B cell (primary cell): ENCODE data around the gene TAF1A. TPM values are rescaled to one million over a fixed set of nuclear protein-coding genes. Genes with fewer than 3 reads are reported as not detected.

ENCODE experiments used
- ATAC-seq: fragments of 200-7000 bp; cut with Tn5 transposase; one replicate; pipeline ENCODE4 v1.10.0; 2021; ENCODE audit warnings: low read depth, mild to moderate bottlenecking, moderate number of reproducible peaks, moderate library complexity
- CTCF ChIA-PET: fragments of 350-600 bp; sonication (Branson Sonifier 250); formaldehyde crosslinking; loops from one replicate; lab custom pipeline; 2021; ENCODE audit warnings: antibody characterized with exemption, inconsistent platforms; lab: Charles Lee
- POLR2A ChIA-PET: fragments of 350-600 bp; sonication (Branson Sonifier 250); formaldehyde crosslinking; loops from one replicate; lab custom pipeline; 2021; ENCODE audit warnings: antibody characterized with exemption; lab: Charles Lee
- DNase-seq: peaks from one replicate; pipeline ENCODE4 v3.0.0; 2013
- H2AFZ ChIP-seq: 2 replicates; pipeline ENCODE4 v1.6.1; 2012; ENCODE audit warnings: mild to moderate bottlenecking, low read depth, low read length; ENCODE audit not compliant: insufficient read depth, poor library complexity, severe bottlenecking
- H3K27ac ChIP-seq, 2 donors: 1 replicate in 1 of 2; 2 replicates in 1 of 2; pipeline ENCODE4 v1.5.1; 2012 to 2013; ENCODE audit warnings: low read length in 2 of 2, mild to moderate bottlenecking in 2 of 2, moderate library complexity in 1 of 2
- H3K27me3 ChIP-seq, 4 experiments: fragments of 200-600 bp in 1 of 4; sonication (generic) in 1 of 4; replicated peaks in 1 of 4; 1 replicate in 2 of 4; 2 replicates in 2 of 4; pipeline versions ENCODE4 v1.6.1 to v1.7.0; 2013 to 2016; ENCODE audit warnings: low read length in 3 of 4, mild to moderate bottlenecking in 2 of 4, mixed read lengths in 1 of 4, moderate library complexity in 1 of 4; ENCODE audit not compliant: insufficient read depth in 4 of 4, control insufficient read depth in 3 of 4; ENCODE audit errors: control extremely low read depth in 1 of 4
- H3K36me3 ChIP-seq, 2 experiments: replicated peaks in 1 of 2; 1 replicate in 1 of 2; 2 replicates in 1 of 2; pipeline versions ENCODE4 v1.6.1 to v1.7.1; 2013; ENCODE audit warnings: low read length in 1 of 2; ENCODE audit not compliant: insufficient read depth in 2 of 2, control insufficient read depth in 1 of 2; ENCODE audit errors: control extremely low read depth in 1 of 2, extremely low read depth in 1 of 2
- H3K4me1 ChIP-seq, 2 donors: fragments of 200-600 bp in 1 of 2; sonication (generic) in 1 of 2; 1 replicate in 1 of 2; 2 replicates in 1 of 2; pipeline versions ENCODE4 v1.5.1 to v1.6.1; 2013 to 2017; ENCODE audit warnings: low read length in 2 of 2; ENCODE audit not compliant: control insufficient read depth in 2 of 2, insufficient read depth in 2 of 2
- H3K4me2 ChIP-seq: replicated peaks from 2 replicates; pipeline ENCODE3; 2012; ENCODE audit warnings: mild to moderate bottlenecking, low read depth, low read length; ENCODE audit not compliant: poor library complexity, severe bottlenecking
- H3K4me3 ChIP-seq, 5 experiments: fragments of 200-600 bp in 1 of 5; sonication (generic) in 1 of 5; 1 replicate in 3 of 5; 2 replicates in 2 of 5; pipeline versions ENCODE4 v1.5.1 to v1.7.0; 2011 to 2016; ENCODE audit warnings: low read length in 4 of 5, mild to moderate bottlenecking in 4 of 5, low read depth in 2 of 5, control low read depth in 1 of 5, moderate library complexity in 1 of 5; ENCODE audit not compliant: insufficient read depth in 1 of 5; ENCODE audit errors: control extremely low read depth in 1 of 5, extremely low read depth in 1 of 5
- H3K79me2 ChIP-seq: fragments of 200-600 bp; sonication (generic); one replicate; pipeline ENCODE4 v1.6.0; 2016; ENCODE audit warnings: low read length; ENCODE audit not compliant: control insufficient read depth, insufficient read depth
- H3K9ac ChIP-seq: fragments of 200-600 bp; sonication (generic); 2 replicates; pipeline ENCODE4 v1.6.1; 2017; ENCODE audit warnings: mild to moderate bottlenecking, low read length, moderate library complexity
- H3K9me3 ChIP-seq, 3 donors: one replicate each; pipeline versions ENCODE4 v1.6.1 to v1.7.1; 2013; ENCODE audit warnings: low read length in 2 of 3; ENCODE audit not compliant: control insufficient read depth in 2 of 3, insufficient read depth in 1 of 3; ENCODE audit errors: control extremely low read depth in 1 of 3
- H4K20me1 ChIP-seq: 2 replicates; pipeline ENCODE4 v1.6.0; 2012; ENCODE audit warnings: mild to moderate bottlenecking, low read length; ENCODE audit not compliant: insufficient read depth, control insufficient read depth, poor library complexity, severe bottlenecking
- H3K27ac Mint-ChIP-seq: one replicate; pipeline ENCODE4 v1.8.0; 2021; ENCODE audit warnings: mixed read lengths
- H3K27me3 Mint-ChIP-seq: one replicate; pipeline ENCODE4 v1.8.0; 2021; ENCODE audit warnings: mixed read lengths
- H3K4me1 Mint-ChIP-seq: one replicate; pipeline ENCODE4 v1.8.0; 2021; ENCODE audit warnings: mixed read lengths
- H3K4me3 Mint-ChIP-seq: one replicate; pipeline ENCODE4 v1.8.0; 2021; ENCODE audit warnings: mixed read lengths
- H3K9me3 Mint-ChIP-seq: one replicate; pipeline ENCODE4 v1.8.0; 2022; ENCODE audit warnings: mixed read lengths; ENCODE audit not compliant: insufficient read depth
- EZH2 ChIP-seq: IDR thresholded peaks from 2 replicates; pipeline ENCODE4 v1.6.1; 2012; ENCODE audit warnings: borderline replicate concordance, low read depth, mild to moderate bottlenecking, moderate library complexity, low read length; ENCODE audit not compliant: insufficient read depth, poor library complexity, severe bottlenecking
- WGBS: methylation state at CpG from one replicate; pipeline ENCODE4 v1.1.5; 2013; ENCODE audit warnings: missing lambda C conversion rate; ENCODE audit not compliant: insufficient coverage; 5-methylcytosine and 5-hydroxymethylcytosine counted together
- intact Hi-C: fragments of 100-400 bp; cut with micrococcal nuclease; formaldehyde crosslinking; loops from one replicate; pipeline ENCODE4 v1.10.0; 2022
- polyA plus RNA-seq: library from polyadenylated mRNA; depleted of rRNA; stranded (reverse); fragments of >200 nt; gene quantifications from 2 replicates; pipeline ENCODE4 v1.2.3, GENCODE V29; 2012
- total RNA-seq, 2 donors: library from RNA; stranded (reverse); fragments of 120-200 nt in 1 of 2; gene quantifications; 1 replicate in 1 of 2; 2 replicates in 1 of 2; pipeline versions ENCODE4 v1.2.3 to v1.2.4, GENCODE V29; 2013 to 2022
- TF ChIP-seq, protein P1 (sequence below): fragments of 200-600 bp; IDR thresholded peaks from one replicate; pipeline ENCODE4 v1.8.0; 2022; ENCODE audit warnings: antibody characterized with exemption, mild to moderate bottlenecking

The TAF1A gene
- total and polyA plus RNA-seq, 2 donors (not counting 1 experiment from before 2014, with no cell fraction given) = 12.7 to 23.7 TPM

DNA sequence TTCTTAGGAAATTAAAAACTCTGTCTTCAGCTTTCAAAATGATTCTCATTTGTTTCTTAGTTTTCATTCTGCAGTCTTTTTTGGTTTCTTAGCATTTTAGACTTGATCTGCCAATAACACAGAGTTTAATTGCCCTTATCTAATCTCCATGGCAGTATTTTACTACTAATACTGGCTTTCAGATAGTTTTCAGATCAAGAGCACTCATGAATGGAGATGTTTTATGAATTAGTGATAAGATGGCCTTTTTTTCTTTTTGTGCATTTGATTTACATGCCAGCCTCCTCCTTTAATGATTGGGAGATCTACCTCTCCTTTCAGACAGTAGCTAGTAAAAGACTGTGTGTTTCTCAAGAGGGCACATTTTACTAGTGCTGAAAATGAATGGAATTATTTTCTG, 33.7 kb upstream of the TAF1A start:
- ChIA-PET POLR2A (no interaction called here), CTCF (interaction anchor here (4.7 kb wide), 1 partner anchor 10 kb away, joined by 26 read pairs; no protein-coding TSS in a partner anchor)
- Histone ChIP-seq H3K27ac (no peak overlapping the region), H3K79me2 (peaks cover 11% of the 10 kb centered on the region), H4K20me1 (no peaks in the 10 kb centered on the region), H3K4me2 (no peak overlapping the region), H3K4me1 (peaks cover 11 to 12% of the 10 kb centered on the region in 2 donors), H3K27me3 (no peaks in the 10 kb centered on the region), H3K4me3 (no peak overlapping the region), H2AFZ (no peak overlapping the region), H3K9ac (no peak overlapping the region), H3K9me3 (no peaks in the 10 kb centered on the region), H3K36me3 (peaks cover 2 to 46% of the 10 kb centered on the region in 2 experiments)
- Mint-ChIP-seq H3K27me3 (no peaks in the 10 kb centered on the region), H3K4me1 (peaks cover 21% of the 10 kb centered on the region), H3K27ac (no peak overlapping the region), H3K9me3 (no peaks in the 10 kb centered on the region), H3K4me3 (no peak overlapping the region)
- TF ChIP-seq EZH2 = no peak
- TF ChIP-seq, protein P1, sequence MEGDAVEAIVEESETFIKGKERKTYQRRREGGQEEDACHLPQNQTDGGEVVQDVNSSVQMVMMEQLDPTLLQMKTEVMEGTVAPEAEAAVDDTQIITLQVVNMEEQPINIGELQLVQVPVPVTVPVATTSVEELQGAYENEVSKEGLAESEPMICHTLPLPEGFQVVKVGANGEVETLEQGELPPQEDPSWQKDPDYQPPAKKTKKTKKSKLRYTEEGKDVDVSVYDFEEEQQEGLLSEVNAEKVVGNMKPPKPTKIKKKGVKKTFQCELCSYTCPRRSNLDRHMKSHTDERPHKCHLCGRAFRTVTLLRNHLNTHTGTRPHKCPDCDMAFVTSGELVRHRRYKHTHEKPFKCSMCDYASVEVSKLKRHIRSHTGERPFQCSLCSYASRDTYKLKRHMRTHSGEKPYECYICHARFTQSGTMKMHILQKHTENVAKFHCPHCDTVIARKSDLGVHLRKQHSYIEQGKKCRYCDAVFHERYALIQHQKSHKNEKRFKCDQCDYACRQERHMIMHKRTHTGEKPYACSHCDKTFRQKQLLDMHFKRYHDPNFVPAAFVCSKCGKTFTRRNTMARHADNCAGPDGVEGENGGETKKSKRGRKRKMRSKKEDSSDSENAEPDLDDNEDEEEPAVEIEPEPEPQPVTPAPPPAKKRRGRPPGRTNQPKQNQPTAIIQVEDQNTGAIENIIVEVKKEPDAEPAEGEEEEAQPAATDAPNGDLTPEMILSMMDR = no peak
- intact Hi-C loops = no loop called here
- ATAC-seq (no peak), DNase-seq (no peak)

DNA sequence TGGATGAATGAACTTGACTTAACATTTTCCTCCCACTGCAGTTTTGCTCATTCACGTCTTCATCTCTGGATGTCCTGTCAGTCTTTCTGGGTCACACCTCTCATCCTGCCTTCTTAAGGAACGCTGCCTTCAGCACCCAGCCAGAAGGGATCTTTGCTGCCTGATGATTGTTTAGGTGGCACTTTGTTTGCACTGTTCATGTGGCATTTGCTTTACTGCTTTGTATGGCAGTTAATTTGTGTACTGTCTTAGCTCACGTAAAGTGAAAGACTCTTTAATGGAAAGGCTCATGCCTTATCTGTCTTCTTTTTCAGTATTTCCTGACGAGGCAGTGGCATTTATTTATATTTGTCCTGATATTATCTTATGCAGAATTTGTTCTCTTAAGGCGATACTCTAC, 33.0 kb upstream of the TAF1A start:
- Histone ChIP-seq H3K4me3 (no peak overlapping the region), H3K4me2 (no peak overlapping the region), H3K9me3 (no peaks in the 10 kb centered on the region), H3K36me3 (peaks cover 0 to 43% of the 10 kb centered on the region in 2 experiments), H3K9ac (no peak overlapping the region), H2AFZ (no peak overlapping the region), H3K27me3 (no peaks in the 10 kb centered on the region), H3K4me1 (peaks cover 11 to 12% of the 10 kb centered on the region in 2 donors), H3K27ac (no peak overlapping the region), H3K79me2 (peaks cover 16% of the 10 kb centered on the region), H4K20me1 (no peaks in the 10 kb centered on the region)
- peaks cover 21% of the 10 kb centered on the region for H3K4me1 Mint-ChIP-seq
- CTCF ChIA-PET = interaction anchor here (4.7 kb wide), 1 partner anchor 11 kb away, joined by 26 read pairs; no protein-coding TSS in a partner anchor
- no peak for ATAC-seq
- TF ChIP-seq, protein P1 = no peak
- TF ChIP-seq EZH2 = no peak
- intact Hi-C loops = no loop called here
- H3K27me3 Mint-ChIP-seq = no peaks in the 10 kb centered on the region
- DNase-seq = no peak
- POLR2A ChIA-PET = no interaction called here
- H3K9me3 Mint-ChIP-seq = no peaks in the 10 kb centered on the region
- H3K27ac Mint-ChIP-seq = no peak overlapping the region
- no CpG with 5 or more reads among the region's 5 CpGs for WGBS
- no peak overlapping the region for H3K4me3 Mint-ChIP-seq
